ENCODE data around the gene POTEF.
"Not testable (repeated sequence)": the region's sequence is repeated elsewhere in the genome, so short reads cannot be mapped to it uniquely, and the experiment has no call there.

The POTEF gene

DNA sequence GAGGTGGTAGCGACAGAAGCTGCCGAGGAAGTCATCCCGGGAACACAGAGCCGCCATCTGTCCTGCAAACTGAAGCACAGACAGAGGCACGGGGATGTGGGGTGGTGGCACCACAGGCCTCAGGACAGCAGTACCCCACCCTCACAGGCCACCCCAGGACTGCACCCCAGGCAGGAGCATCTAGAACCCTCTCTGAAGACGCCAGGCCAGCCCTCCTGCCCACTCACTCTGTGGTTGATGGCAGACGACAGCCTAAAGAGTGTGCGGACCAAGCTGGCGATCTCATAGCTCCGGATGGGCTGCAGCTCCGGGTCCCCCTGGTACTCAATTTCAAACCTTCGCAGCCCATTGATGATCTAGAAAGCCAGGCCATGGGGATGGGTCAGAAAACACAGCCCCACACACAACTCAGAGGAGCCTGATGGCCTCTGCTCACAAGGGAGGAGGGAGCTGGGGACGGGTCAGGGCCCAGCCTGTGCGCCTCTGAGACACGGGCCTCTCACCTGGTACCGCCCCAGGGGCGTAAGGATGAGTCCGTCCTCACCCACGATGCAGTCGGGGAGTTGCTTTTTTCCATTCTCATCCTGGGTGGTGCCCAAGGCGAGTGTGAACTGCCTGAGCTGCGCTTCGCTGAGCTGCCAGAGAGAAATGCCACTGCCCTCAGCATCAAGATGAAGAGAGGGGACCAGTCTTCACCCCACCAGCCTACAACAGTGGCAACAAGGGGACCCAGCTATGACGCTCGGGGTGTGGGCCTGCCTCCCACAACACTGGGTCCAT lies 24.0 kb upstream of the POTEF start:
- DNase-seq = no peak

DNA sequence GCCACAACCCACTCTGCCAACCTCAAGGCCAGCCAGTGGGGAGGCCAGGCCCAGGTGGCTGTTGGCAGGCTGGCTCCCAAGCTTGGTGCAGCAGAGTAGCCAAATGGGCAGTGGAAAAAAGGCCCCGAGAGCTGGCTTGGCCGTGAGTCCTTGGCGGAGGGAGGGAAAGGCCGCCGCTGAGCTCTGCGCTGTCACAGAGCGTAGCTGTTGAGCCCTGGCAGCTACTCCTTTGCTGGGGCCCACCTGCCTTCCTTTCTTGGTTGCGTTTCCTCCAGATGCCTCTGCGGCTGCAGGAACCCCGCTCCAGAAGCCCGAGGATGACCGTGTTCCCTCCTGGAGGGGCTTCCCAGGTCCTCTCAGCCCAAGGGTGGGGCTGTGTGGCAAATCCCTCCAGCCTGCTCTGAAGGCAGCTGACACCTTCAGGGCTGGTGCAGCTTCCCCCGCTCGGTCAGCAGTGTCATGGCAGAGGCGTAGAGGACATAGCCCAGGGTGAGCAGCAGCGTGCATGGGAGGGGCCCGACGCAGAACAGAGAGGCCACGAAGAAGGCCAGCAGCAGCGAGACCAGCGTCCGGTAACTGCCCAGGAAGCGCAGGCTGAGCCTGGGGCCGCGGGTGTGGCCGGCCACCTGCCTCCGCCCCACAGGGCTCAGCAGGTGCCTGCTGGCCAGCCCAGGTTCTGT lies 23.3 kb upstream of the POTEF start:
- DNase-seq = not testable (repeated sequence)

DNA sequence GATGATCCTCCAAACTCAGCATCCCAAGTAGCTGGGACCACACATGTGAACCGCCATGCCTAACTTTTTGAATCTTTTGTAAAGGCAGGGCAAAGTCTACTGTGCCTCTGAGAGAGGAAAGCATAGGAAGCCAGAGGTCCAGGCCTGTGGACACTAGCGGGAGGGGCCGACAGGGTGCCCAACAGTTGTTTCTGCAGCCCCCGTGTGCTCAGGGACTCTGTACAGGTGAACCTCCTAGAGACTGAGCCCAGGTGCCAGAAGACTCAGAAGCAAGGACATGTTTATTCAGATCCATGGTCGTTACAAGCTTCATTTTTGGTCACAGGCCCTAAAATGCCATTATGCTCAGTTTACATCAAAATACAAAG lies 22.1 kb upstream of the POTEF start:
- DNase-seq = not testable (repeated sequence)

GRCh38 chr2:130150181-130151144 lies 21.4 kb upstream of the POTEF start:
- no peak for DNase-seq

DNA sequence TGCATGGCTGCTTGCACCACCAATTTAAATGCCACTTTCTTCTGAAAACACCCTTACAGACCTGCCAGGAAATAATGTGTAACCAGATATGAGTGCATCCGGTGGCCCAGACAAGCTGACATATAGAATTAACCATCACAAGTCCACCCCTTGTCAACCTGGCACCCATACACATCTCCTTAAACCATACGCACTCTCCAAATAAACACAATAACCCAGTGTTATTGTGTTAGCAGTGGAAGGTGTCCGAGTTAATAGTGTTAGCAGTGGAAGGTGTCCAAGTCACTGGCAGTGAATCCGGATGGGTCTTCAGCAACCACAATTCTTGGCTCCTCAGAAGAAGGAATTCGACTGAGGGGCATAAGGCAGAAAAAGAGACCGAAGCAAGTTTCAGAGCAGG lies 19.5 kb upstream of the POTEF start:
- not testable (repeated sequence) for DNase-seq

- not testable (repeated sequence) for DNase-seq
Measured at GRCh38 chr2:130145006-130145414, 16.0 kb upstream of the POTEF start, which contains the start of gene CCDC74B. TSS of gene CCDC74B (minus strand) at chr2:130145112. CDS start at chr2:130144996, 116 bp downstream.

GRCh38 chr2:130143266-130144039 lies 14.4 kb upstream of the POTEF start:
- not testable (repeated sequence) for DNase-seq

DNA sequence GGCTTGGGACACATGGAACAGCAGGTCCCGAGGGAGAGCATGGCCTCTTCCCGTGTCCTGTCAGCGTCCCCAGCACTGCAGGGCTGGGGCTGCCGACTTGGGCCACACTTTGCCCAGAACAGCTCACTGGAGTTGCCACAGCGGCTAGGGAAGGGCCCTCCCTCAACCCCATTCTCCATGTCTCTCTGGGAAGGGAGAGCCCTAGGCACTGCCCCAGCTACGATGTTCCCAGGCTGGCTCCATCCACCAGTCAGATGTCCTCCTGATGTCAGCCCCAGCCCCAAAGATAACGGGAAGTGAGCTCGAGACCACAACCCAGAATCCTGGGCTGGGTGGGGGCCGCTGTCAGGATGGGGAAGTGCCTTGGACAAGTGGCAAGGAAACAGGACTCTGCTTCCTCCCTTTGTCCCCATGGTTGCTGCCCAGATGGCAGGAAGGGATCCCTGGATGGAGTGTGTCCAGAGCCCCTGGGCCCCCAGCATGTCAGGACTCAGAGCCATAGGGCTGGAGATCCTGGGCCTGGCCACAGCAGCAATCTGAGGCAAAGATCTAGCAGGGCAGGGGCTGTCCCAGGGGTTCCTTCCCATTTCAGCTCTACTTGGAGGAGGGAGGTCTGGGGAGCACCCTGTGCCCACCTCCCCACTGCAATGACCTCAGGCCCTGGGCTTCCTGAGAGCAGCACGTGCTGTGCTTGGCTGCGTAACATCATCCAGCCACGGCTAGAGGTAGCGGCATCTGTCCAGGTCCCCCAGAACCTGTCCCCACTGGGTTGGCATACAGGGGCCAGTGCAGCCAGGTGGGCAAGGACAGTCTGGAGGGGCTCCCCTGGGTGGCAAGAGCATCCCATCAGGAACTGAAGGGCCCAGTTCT lies 13.6 kb upstream of the POTEF start:
- not testable (repeated sequence) for DNase-seq

GRCh38 chr2:130141645-130142370 lies 12.8 kb upstream of the POTEF start:
- DNase-seq = not testable (repeated sequence)

DNA sequence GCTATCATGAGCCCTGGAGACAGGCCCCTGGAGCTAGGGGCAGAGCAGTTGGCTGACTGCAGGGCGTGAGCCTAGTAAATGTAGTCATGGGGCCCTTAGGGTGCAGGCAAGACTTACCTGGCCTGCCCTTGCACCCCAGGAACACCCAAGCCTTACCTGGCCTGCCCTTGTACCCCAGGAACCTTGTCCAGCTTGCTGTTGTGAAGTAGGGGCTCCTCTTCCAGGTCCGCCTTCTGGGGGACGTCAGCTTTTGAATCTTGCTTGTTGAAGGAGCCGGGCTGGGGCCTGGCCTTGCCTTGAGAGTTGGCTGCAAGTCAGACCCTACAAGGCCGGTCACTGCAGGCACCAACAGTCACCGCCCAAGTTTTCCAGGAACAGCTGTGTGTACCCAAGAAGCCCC lies 12.0 kb upstream of the POTEF start:
- DNase-seq = not testable (repeated sequence)

DNA sequence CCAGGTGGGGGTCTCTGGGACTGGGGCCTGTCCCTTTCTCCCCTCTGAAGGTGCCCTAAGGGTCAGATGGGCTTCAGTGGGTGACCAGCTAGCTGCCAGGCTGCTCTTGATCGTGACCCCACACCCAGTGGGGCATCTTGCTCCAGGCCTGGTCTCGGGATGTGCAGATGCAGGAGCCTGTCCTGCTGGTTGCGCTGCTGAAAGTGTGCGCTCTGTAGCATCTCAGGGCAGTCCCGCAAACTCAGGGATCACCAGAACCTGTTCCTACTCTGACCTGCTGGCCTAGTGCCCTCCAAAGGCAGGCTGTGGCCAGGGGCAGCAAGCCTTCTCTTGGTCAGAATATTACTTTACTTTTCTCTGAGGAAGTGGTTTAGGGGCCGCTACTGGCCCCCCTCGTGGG lies 11.5 kb upstream of the POTEF start:
- not testable (repeated sequence) for DNase-seq

GRCh38 chr2:130139331-130140280 lies 10.6 kb upstream of the POTEF start:
- DNase-seq = not testable (repeated sequence)

DNA sequence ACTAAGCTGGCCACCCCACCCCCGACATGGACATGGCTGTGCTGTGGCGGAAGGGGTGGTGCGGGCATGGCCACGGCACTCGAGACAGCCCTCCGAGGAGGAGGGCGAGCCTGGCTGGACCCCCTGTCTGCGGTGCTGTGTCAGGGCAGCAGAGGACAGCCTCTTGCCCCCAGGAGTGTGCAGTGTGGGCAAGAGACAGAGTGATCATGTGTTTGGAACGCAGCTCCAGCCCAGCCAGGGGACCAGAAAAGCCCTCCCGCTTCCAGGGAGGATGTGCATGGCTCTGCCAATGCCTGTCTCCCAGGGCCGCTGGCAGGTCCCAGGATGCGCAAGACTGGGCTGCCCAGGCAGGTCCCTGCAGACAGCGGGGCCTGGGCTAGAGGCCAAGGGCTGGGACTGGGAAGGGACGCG lies 9.8 kb upstream of the POTEF start:
- DNase-seq = not testable (repeated sequence)

DNA sequence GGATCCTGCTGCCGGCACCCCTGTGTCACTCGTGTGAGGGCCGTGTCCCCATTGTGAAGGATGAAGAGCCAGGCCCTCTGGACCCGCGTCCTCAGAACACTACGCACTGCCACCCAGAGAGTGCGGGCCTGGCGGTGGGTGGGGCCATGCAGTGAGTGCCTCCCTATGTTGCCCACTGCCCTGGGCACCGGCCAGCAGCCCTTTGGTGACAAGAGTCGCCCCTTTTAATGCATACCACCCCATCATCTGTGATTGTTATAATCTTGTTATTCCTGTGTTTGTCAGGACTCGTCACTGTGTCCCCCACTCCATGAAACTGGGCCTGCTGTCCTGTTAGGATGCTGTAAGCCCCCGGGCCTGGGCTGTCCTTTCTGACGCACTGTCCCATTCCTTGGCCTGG lies 9.3 kb upstream of the POTEF start:
- not testable (repeated sequence) for DNase-seq

DNA sequence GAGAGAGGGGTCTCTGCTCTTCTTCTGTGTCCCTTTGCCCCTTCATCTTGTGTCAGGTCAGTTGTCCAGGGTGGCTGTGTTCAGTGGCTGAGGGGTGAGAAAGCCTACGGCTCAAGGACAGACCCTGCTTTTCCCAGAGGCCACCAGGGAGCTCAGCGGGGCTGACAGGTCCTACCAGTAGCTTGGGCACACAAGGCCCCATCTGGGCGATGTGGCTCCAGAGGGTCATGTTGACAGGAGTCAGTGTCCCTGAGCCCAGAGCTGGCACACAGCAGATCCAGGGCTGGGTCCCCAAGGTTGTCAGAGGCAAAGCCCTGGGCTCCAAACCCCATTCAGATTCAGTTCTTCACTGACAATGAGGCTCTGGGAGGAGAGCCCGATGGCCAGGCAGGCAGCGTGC lies 8.1 kb upstream of the POTEF start:
- DNase-seq = not testable (repeated sequence)

- not testable (repeated sequence) for DNase-seq
Measured at GRCh38 chr2:130136546-130136945, 7.5 kb upstream of the POTEF start.

DNA sequence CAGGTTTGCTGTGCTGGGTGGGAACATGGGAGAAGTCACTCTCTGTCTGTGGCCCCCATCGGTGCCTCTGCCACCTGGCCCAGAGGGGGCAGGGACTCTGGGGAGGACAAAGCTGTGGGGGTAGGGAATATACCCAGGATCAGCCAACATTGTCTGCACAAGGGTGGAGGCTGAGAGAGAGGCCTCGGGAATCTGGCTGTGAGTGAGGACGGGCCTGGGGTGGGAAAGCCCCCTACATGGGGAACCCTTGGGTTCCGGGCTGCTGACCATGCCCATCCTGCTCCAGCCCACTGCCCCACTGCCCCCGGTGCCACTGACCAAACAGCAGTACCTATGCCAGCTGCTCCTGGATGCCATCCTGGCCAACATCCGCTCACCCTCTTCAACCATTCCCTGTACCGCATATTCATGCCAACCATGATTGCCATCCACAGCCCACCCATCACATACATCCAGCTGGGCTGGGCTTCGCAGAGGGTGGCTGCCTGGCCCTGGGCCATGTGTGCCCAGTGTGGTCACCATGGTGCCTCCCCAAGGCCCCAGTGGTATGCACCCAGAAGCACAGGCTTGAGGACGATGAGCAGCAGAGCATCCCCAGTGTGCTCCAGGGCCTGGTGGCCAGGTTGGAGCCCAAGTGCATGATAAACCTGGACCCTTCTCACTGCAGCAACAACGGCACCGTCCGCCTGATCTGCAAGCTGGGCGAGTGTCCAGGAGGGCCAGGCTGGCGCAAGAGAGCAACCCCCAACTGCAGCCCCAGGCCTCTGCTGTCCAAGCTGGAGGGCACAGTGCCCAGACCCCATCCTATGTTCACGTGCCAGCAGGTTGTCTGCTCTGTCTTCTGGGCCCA lies 6.9 kb upstream of the POTEF start:
- no peak for DNase-seq

DNA sequence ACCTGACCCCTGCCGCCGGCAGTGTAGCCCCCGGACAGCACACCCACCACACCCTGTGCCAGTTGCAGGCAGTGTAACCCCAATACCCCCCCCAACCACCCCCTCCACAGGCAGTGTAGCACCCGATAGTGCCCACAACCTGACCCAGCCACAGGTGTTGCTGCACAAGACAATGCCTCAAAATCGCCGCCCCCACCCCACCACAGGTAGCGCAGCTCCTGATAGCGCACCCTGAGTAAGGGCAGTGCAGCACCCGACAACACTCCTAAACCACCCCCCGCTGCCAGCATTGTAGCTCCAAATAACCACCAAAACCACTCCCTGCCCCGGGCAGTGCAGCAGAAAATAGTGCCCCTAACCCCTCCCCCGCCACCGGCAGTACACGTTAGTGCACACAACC lies 558 bp downstream of the POTEF start:
- DNase-seq = not testable (repeated sequence)

All from amniotic stem cell (primary cell).